ENCODE data around the gene VDAC1.

VDAC1 gene

GRCh38 chr5:134027288-134027615 is 22.5 kb upstream of the VDAC1 start:
- H3K4me3 ChIP-seq (ENCODE audit: low read depth in 1 of 2, low read length in 2 of 2) = no peak overlapping the region
- no peak overlapping the region for H3K4me2 ChIP-seq (ENCODE audit: insufficient read depth, low read length)
- no peaks in the 10 kb centered on the region for H3K79me2 ChIP-seq (ENCODE audit: insufficient read depth, low read length)
- no peak overlapping the region for H2AFZ ChIP-seq (ENCODE audit: low read depth, low read length)
- no peaks in the 10 kb centered on the region for H3K9me3 ChIP-seq (ENCODE audit: insufficient read depth, low read length, severe bottlenecking)
- no peak overlapping the region for H3K9ac ChIP-seq (ENCODE audit: low read depth, low read length)
- no peaks in the 10 kb centered on the region for H3K27me3 ChIP-seq (ENCODE audit: insufficient read depth, low read length, poor library complexity)
- no peaks in the 10 kb centered on the region for H3K4me1 ChIP-seq (ENCODE audit: insufficient read depth, low read length)
- no peak overlapping the region for H3K27ac ChIP-seq (ENCODE audit: low read length)
- no peaks in the 10 kb centered on the region for H3K36me3 ChIP-seq (ENCODE audit: insufficient read depth, low read length)
- no peaks in the 10 kb centered on the region for H4K20me1 ChIP-seq (ENCODE audit: insufficient read depth, low read length)
- TF ChIP-seq EZH2 (IDR thresholded peaks at IDR 0.05; ENCODE audit: borderline replicate concordance, low read depth, low read length, severe bottlenecking) (no peak), CTCF (IDR thresholded peaks at IDR 0.05; ENCODE audit: borderline replicate concordance, extremely low read depth, low read length, poor library complexity, severe bottlenecking) (no peak)
- DNase-seq = no peak
- no peak for ATAC-seq (ENCODE audit: insufficient read depth, low read depth)

- H3K27ac ChIP-seq (ENCODE audit: low read length) = no peak overlapping the region
- peak; percentile 63 for DNase-seq
- H3K4me2 ChIP-seq (ENCODE audit: insufficient read depth, low read length) = no peak overlapping the region
- H3K27me3 ChIP-seq (ENCODE audit: insufficient read depth, low read length, poor library complexity) = no peaks in the 10 kb centered on the region
- peak; percentile 99 for ATAC-seq (ENCODE audit: insufficient read depth, low read depth)
- H3K4me1 ChIP-seq (ENCODE audit: insufficient read depth, low read length) = no peaks in the 10 kb centered on the region
- H4K20me1 ChIP-seq (ENCODE audit: insufficient read depth, low read length) = no peaks in the 10 kb centered on the region
- no peaks in the 10 kb centered on the region for H3K36me3 ChIP-seq (ENCODE audit: insufficient read depth, low read length)
- no peaks in the 10 kb centered on the region for H3K9me3 ChIP-seq (ENCODE audit: insufficient read depth, low read length, severe bottlenecking)
- H3K4me3 ChIP-seq (ENCODE audit: low read depth in 1 of 2, low read length in 2 of 2) = no peak overlapping the region
- no peak overlapping the region for H3K9ac ChIP-seq (ENCODE audit: low read depth, low read length)
- no peak overlapping the region for H2AFZ ChIP-seq (ENCODE audit: low read depth, low read length)
- no peaks in the 10 kb centered on the region for H3K79me2 ChIP-seq (ENCODE audit: insufficient read depth, low read length)
- TF ChIP-seq CTCF (IDR thresholded peaks at IDR 0.05; ENCODE audit: borderline replicate concordance, extremely low read depth, low read length, poor library complexity, severe bottlenecking) = peak; percentile 78
- TF ChIP-seq EZH2 (IDR thresholded peaks at IDR 0.05; ENCODE audit: borderline replicate concordance, low read depth, low read length, severe bottlenecking) = no peak
Measured at GRCh38 chr5:134026521-134027287, 21.9 kb upstream of the VDAC1 start.

GRCh38 chr5:134025786-134026185 is 21.0 kb upstream of the VDAC1 start:
- no peak overlapping the region for H3K27ac ChIP-seq (ENCODE audit: low read length)
- H2AFZ ChIP-seq (ENCODE audit: low read depth, low read length) = no peak overlapping the region
- ATAC-seq (ENCODE audit: insufficient read depth, low read depth) (no peak), DNase-seq (no peak)
- H4K20me1 ChIP-seq (ENCODE audit: insufficient read depth, low read length) = no peaks in the 10 kb centered on the region
- H3K79me2 ChIP-seq (ENCODE audit: insufficient read depth, low read length) = no peaks in the 10 kb centered on the region
- H3K27me3 ChIP-seq (ENCODE audit: insufficient read depth, low read length, poor library complexity) = no peaks in the 10 kb centered on the region
- no peaks in the 10 kb centered on the region for H3K4me1 ChIP-seq (ENCODE audit: insufficient read depth, low read length)
- no peak overlapping the region for H3K4me2 ChIP-seq (ENCODE audit: insufficient read depth, low read length)
- H3K4me3 ChIP-seq (ENCODE audit: low read depth in 1 of 2, low read length in 2 of 2) = no peak overlapping the region
- H3K9ac ChIP-seq (ENCODE audit: low read depth, low read length) = no peak overlapping the region
- H3K9me3 ChIP-seq (ENCODE audit: insufficient read depth, low read length, severe bottlenecking) = no peaks in the 10 kb centered on the region
- TF ChIP-seq EZH2 (IDR thresholded peaks at IDR 0.05; ENCODE audit: borderline replicate concordance, low read depth, low read length, severe bottlenecking) (no peak), CTCF (IDR thresholded peaks at IDR 0.05; ENCODE audit: borderline replicate concordance, extremely low read depth, low read length, poor library complexity, severe bottlenecking) (no peak)
- no peaks in the 10 kb centered on the region for H3K36me3 ChIP-seq (ENCODE audit: insufficient read depth, low read length)
